ENCODE data around the gene VTCN1.

Gene VTCN1

GRCh38 chr1:117209094-117209493 lies 1.6 kb downstream of the VTCN1 start:
- no peak for DNase-seq (ENCODE audit: low spot score)
- TF ChIP-seq CTCF (IDR thresholded peaks at IDR 0.05; ENCODE audit: extremely low read depth, missing control alignments) = no peak

GRCh38 chr1:117208580-117208979 lies 2.1 kb downstream of the VTCN1 start:
- no peak for TF ChIP-seq CTCF (IDR thresholded peaks at IDR 0.05; ENCODE audit: extremely low read depth, missing control alignments)
- DNase-seq (ENCODE audit: low spot score) = no peak

- no peak for TF ChIP-seq CTCF (IDR thresholded peaks at IDR 0.05; ENCODE audit: extremely low read depth, missing control alignments)
- no peak for DNase-seq (ENCODE audit: low spot score)
These were observed 5.4 kb downstream of the VTCN1 start for GRCh38 chr1:117205368-117205767.

- TF ChIP-seq CTCF (IDR thresholded peaks at IDR 0.05; ENCODE audit: extremely low read depth, missing control alignments) = no peak
- no peak for DNase-seq (ENCODE audit: low spot score)
These were observed 8.9 kb downstream of the VTCN1 start for GRCh38 chr1:117201808-117202207.

- DNase-seq (ENCODE audit: low spot score) = no peak
- no peak for TF ChIP-seq CTCF (IDR thresholded peaks at IDR 0.05; ENCODE audit: extremely low read depth, missing control alignments)
These were observed 12.6 kb downstream of the VTCN1 start for GRCh38 chr1:117198097-117198496.

GRCh38 chr1:117189726-117190125 lies 21.0 kb downstream of the VTCN1 start:
- DNase-seq (ENCODE audit: low spot score) = no peak
- no peak for TF ChIP-seq CTCF (IDR thresholded peaks at IDR 0.05; ENCODE audit: extremely low read depth, missing control alignments)

GRCh38 chr1:117188816-117189437 lies 21.8 kb downstream of the VTCN1 start:
- no peak for TF ChIP-seq CTCF (IDR thresholded peaks at IDR 0.05; ENCODE audit: extremely low read depth, missing control alignments)
- no peak for DNase-seq (ENCODE audit: low spot score)
